Breast epithelium (tissue), 3 donors: ENCODE results near the gene LRIT3.

Experiments
- CTCF ChIP-seq, 3 donors: fragments of 450-650 bp; IDR thresholded peaks; one replicate each; pipeline ENCODE4 v1.5.1; 2016 to 2017; ENCODE audit warnings: antibody characterized with exemption in 3 of 3, mild to moderate bottlenecking in 3 of 3, moderate library complexity in 3 of 3
- POLR2A ChIP-seq: fragments of 450-650 bp; IDR thresholded peaks from one replicate; pipeline ENCODE4 v1.6.1; 2016; ENCODE audit warnings: antibody characterized with exemption, mild to moderate bottlenecking, moderate library complexity

DNA sequence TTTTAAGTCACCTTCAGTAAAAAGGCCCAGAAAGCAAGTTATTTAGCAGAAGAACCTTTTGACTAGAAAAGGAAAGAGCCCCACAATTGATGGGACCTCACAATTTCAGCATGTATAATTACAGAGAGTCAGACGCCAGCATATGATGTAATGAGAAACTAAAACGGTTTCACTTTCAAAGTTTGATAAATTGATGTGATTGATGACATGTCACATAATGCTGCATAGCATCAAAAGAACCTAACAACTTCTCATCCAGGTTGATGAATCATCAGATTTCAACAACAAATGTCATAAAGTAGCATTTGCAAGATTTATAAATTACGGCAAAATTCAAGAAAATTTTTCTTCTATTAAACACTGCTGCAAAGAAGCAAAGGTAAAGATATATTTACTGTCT lies 36.2 kb upstream of the LRIT3 start:
- TF ChIP-seq CTCF (IDR thresholded peaks at IDR 0.05), result no peak
- TF ChIP-seq POLR2A, result no peak
